Measurements from ENCODE around the gene GNAS-AS1. TPM values are rescaled to one million over a fixed set of nuclear protein-coding genes. Genes with fewer than 3 reads are reported as not detected.

The GNAS-AS1 gene
- total and polyA plus RNA-seq, 11 donors = 0.17 to 0.91 (median 0.29) TPM; not detected in 2

DNA sequence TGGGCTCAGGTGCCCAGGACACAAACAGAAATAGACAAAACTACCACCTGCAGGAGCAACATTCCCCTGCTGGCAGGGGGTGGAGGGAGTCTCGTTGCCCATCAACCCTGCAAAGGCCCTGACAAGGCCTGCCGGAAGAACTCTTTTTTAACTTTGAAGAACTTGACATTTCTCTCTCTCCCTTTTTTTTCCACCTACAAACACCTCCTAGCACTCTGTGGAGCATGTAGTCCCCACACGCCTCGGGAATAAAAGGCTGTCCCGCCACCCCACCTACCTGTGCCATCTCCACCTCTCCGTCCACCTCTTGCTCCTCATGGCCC is 54.8 kb downstream of the GNAS-AS1 start:
- intact Hi-C loops (cut with DNase I) = no loop called here
- ATAC-seq = no peak
- peaks cover 0 to 35% (median 4%) of the 10 kb centered on the region in 9 donors for H3K27me3 ChIP-seq

DNA sequence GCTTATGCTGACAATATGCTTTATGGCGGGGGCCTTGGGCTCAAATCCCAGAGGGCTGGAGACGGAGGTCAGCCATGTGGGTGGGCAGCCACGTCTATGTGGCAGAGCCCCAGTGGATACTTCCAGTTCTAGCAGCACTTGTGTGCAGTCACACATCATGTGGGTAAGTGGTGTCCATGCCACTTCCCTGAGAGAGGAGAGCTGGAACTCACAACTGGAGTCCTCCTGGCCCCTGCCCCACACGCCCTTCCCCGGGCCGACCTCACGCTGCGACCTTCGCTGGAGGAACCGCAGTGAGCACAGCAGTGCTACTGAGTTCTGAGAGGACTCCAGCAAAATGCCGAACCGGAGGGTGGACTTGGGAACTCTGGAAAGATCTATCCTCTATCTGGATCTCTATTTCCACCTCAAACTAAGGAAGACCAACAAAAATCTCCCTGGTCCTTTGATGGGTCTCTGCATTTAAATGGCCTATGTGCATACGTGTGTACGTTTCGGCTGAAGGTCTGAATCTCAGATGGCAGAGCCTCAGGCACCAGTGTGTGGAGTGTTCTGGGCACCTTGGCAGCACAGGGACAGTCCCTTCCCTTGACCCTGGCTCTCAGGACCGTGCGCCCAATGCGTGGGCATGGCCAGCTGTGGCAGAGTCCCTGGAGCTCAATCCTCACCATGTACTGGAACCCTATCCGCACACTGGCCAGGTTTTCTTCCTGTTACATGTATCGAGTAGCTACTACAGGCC is 55.4 kb downstream of the GNAS-AS1 start:
- intact Hi-C loops (cut with DNase I) = no loop called here
- no peaks in the 10 kb centered on the region for H3K36me3 ChIP-seq
- H3K4me1 ChIP-seq = no peaks in the 10 kb centered on the region
- WGBS, 4 donors = 84 to 91% (median 87%) methylated on average over 16 to 20 of the region's 20 CpGs
- H3K4me3 ChIP-seq = no peak overlapping the region
- H3K27me3 ChIP-seq = peaks cover 0 to 36% (median 3%) of the 10 kb centered on the region in 9 donors
- no peaks in the 10 kb centered on the region for H3K9me3 ChIP-seq
- no peak for ATAC-seq
- no peak overlapping the region for H3K27ac ChIP-seq
- no peak for TF ChIP-seq POLR2A (IDR thresholded peaks at IDR 0.05)
- TF ChIP-seq, protein P1, sequence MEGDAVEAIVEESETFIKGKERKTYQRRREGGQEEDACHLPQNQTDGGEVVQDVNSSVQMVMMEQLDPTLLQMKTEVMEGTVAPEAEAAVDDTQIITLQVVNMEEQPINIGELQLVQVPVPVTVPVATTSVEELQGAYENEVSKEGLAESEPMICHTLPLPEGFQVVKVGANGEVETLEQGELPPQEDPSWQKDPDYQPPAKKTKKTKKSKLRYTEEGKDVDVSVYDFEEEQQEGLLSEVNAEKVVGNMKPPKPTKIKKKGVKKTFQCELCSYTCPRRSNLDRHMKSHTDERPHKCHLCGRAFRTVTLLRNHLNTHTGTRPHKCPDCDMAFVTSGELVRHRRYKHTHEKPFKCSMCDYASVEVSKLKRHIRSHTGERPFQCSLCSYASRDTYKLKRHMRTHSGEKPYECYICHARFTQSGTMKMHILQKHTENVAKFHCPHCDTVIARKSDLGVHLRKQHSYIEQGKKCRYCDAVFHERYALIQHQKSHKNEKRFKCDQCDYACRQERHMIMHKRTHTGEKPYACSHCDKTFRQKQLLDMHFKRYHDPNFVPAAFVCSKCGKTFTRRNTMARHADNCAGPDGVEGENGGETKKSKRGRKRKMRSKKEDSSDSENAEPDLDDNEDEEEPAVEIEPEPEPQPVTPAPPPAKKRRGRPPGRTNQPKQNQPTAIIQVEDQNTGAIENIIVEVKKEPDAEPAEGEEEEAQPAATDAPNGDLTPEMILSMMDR (IDR thresholded peaks at IDR 0.05) = no peak
- no peak for DNase-seq

More for the DNA sequence above, 54.8 kb downstream of the GNAS-AS1 start:
- 87 to 91% (median 88%) methylated on average over 6 of the region's 6 CpGs for WGBS, 4 donors
- H3K4me3 ChIP-seq = no peak overlapping the region
- H3K27ac ChIP-seq = no peak overlapping the region
- H3K9me3 ChIP-seq = no peaks in the 10 kb centered on the region
- DNase-seq = no peak
- H3K4me1 ChIP-seq = no peaks in the 10 kb centered on the region
- H3K36me3 ChIP-seq = no peaks in the 10 kb centered on the region
- TF ChIP-seq, protein P1 (IDR thresholded peaks at IDR 0.05) = no peak
- TF ChIP-seq POLR2A (IDR thresholded peaks at IDR 0.05) = no peak

DNA sequence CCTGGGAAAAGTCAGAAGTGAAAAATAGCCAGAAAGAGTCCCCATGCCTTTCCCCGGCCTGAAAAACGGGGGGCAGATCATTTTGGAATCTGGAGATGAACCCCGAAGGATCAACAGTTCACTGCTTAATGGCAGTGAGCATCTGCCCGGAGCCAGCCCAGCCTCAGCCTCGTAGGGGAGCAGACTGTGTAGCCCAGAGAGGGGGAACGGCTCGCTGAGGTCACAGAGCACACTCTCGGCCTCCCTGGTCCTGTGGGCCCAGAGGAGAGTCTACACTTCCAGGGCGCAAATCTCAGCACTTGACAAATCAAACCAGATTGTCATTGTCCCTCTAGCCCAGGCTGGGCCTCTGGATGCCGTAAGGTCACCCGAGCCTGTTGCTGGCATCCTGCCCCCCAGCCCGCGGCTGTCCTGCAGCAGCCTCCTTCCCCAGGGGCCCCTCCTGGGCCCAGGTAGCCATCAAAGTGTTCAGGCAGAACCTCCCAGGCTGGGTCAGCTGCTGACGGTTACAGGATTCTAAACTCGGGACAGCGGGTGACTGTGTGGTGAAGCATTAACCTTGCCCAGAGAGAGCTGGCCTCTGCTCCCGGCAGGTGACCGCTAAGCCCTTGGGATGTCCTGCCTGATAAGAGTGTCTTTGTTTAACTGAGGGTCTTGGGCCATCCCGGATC is 56.1 kb downstream of the GNAS-AS1 start:
- no peaks in the 10 kb centered on the region for H3K36me3 ChIP-seq
- WGBS, 4 donors = 62 to 80% (median 73%) methylated on average over 11 to 19 of the region's 19 CpGs
- peaks cover 0 to 35% (median 3%) of the 10 kb centered on the region in 9 donors for H3K27me3 ChIP-seq
- no peak overlapping the region for H3K27ac ChIP-seq
- DNase-seq = no peak
- intact Hi-C loops (cut with DNase I) = no loop called here
- no peak overlapping the region for H3K4me3 ChIP-seq
- H3K9me3 ChIP-seq = no peaks in the 10 kb centered on the region
- H3K4me1 ChIP-seq = no peaks in the 10 kb centered on the region
- no peak for TF ChIP-seq POLR2A (IDR thresholded peaks at IDR 0.05)
- TF ChIP-seq, protein P1 (IDR thresholded peaks at IDR 0.05) = no peak
- no peak for ATAC-seq

DNA sequence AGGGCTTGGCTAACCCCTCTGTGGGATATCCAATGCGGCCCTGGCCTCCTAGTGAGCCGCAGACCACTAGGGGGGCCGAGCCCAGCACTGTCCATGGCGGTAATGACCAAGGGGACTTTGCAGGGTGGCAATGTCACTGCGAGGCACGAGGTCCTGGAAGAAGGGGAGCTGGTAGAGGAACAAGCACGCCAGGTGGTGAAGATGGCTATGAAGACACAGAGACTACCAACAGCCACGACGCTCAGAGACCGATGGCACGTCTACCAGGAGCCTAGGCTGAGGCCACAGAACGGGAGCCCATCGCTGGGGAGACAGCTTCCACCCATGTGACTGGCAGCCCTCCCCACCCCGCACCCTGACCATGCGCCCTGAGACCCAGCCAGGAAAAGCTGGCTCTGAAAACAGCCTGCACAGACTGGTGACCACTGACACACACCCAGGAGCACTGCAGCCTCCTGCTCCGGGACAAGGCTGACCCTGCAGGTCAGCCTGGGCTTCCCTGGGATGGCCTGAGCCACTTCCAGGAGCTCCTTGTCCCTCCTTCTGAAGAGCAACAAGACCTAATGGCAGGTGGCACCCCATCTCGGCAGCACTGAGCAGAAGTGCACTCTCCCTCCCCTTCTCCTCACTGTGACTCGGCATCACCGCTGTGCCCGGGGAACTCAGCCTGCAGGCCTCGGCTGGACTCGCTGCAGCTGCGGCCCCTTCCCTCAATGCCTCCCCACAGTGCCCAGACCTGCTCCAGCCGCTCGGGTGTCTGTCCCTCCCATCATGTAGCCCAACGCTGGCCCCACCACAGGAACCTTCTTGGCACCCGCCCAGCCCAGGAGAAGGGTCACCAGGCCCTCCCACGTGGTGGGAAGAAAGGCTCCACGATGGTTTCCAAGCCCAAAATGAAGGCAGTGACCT is 56.9 kb downstream of the GNAS-AS1 start:
- Histone ChIP-seq H3K4me1 (no peaks in the 10 kb centered on the region), H3K27ac (no peak overlapping the region), H3K36me3 (no peaks in the 10 kb centered on the region), H3K4me3 (no peak overlapping the region), H3K27me3 (peaks cover 0 to 42% (median 3%) of the 10 kb centered on the region in 9 donors), H3K9me3 (no peaks in the 10 kb centered on the region)
- WGBS, 4 donors = 85 to 88% (median 87%) methylated on average over 26 to 29 of the region's 29 CpGs
- no peak for DNase-seq
- TF ChIP-seq, protein P1 (IDR thresholded peaks at IDR 0.05) = no peak
- no peak for TF ChIP-seq POLR2A (IDR thresholded peaks at IDR 0.05)
- no peak for ATAC-seq
- intact Hi-C loops (cut with DNase I) = no loop called here

Measured in heart left ventricle (tissue), 16 donors.